ENCODE data around the gene PAGR1.

PAGR1 gene

DNA sequence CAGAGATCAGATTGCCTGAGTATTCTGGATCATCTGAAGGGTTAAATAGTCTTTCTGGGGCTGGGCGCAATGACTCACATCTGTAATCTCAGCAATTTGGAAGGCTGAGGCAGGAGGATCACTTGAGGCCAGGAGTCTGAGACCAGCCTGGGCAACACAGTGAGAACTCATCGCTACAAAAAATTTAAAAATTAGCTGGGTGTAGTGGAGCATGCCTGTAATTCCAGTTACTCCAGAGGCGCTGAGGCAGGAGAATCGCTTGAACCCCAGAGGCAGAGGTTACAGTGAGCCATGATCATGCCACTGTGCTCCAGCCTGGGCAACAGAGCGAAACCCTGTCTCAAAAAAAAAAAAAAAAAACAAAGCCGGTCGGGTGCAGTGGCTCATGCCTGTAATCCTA, 20.0 kb downstream of the PAGR1 start:
- TF ChIP-seq, protein P1, sequence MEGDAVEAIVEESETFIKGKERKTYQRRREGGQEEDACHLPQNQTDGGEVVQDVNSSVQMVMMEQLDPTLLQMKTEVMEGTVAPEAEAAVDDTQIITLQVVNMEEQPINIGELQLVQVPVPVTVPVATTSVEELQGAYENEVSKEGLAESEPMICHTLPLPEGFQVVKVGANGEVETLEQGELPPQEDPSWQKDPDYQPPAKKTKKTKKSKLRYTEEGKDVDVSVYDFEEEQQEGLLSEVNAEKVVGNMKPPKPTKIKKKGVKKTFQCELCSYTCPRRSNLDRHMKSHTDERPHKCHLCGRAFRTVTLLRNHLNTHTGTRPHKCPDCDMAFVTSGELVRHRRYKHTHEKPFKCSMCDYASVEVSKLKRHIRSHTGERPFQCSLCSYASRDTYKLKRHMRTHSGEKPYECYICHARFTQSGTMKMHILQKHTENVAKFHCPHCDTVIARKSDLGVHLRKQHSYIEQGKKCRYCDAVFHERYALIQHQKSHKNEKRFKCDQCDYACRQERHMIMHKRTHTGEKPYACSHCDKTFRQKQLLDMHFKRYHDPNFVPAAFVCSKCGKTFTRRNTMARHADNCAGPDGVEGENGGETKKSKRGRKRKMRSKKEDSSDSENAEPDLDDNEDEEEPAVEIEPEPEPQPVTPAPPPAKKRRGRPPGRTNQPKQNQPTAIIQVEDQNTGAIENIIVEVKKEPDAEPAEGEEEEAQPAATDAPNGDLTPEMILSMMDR (IDR thresholded peaks at IDR 0.05), result no peak
- Histone ChIP-seq H3K27ac (no peak overlapping the region), H3K4me3 (no peak overlapping the region)
- no peak for DNase-seq (ENCODE audit: low spot score)

DNA sequence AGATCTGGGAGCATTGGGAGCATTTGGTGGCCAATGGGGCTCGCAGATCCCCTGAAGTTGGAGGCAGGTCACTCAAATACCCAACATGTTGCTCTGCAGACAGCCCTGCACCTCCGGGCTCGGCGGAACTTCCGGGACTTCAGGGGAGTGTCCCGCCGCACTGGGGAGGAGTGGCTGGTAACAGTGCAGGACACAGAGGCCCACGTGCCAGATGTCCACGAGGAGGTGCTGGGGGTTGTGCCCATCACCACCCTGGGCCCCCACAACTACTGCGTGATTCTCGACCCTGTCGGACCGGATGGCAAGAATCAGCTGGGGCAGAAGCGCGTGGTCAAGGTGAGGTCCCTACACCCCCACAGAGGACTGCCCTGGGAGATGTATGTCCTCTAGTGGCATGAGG, 20.7 kb downstream of the PAGR1 start:
- H3K27ac ChIP-seq, result no peak overlapping the region
- TF ChIP-seq, protein P1 (IDR thresholded peaks at IDR 0.05), result no peak
- H3K4me3 ChIP-seq, result no peak overlapping the region
- DNase-seq (ENCODE audit: low spot score), result no peak

DNA sequence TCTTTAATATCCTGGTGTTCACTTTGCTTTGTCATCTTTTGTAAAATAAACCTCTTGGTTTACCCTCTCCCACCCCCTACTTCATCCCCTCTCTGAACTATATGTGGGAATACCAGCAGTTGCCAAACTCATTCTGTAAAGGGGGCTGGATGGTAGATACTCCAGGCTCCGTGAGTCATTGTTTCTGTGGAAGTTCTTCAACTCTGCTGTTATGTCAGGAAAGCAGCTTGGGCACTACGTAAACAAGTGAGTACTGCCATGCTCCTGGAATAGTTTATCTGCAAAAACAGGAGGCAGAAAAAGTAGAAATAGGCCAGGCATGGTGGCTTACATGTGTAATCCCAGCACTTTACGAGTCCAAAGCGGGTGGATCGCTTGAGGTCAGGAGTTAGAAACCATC, 21.9 kb downstream of the PAGR1 start:
- H3K27ac ChIP-seq, result no peak overlapping the region
- no peak overlapping the region for H3K4me3 ChIP-seq
- DNase-seq (ENCODE audit: low spot score), result no peak
- TF ChIP-seq, protein P1 (IDR thresholded peaks at IDR 0.05), result no peak

DNA sequence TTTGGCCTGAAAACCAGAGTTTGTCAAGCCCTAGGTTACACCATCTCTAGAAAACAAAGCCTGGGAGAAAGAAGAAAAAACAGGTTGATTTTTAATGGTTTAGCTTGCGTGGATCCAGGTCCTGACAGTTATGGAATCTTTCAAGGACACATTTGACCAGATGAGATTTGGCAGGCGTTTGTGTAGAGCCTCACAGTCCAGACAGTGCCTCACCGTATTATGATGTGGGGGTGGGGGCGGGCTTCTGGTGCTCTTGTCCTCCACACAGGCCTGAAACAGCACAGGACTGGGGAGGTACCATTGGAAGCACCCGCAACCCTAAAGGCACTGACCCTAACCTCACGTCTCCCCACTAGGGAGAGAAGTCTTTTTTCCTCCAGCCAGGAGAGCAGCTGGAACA, 23.9 kb downstream of the PAGR1 start:
- no peak overlapping the region for H3K4me3 ChIP-seq
- TF ChIP-seq, protein P1 (IDR thresholded peaks at IDR 0.05), result no peak
- DNase-seq (ENCODE audit: low spot score), result no peak
- no peak overlapping the region for H3K27ac ChIP-seq

DNA sequence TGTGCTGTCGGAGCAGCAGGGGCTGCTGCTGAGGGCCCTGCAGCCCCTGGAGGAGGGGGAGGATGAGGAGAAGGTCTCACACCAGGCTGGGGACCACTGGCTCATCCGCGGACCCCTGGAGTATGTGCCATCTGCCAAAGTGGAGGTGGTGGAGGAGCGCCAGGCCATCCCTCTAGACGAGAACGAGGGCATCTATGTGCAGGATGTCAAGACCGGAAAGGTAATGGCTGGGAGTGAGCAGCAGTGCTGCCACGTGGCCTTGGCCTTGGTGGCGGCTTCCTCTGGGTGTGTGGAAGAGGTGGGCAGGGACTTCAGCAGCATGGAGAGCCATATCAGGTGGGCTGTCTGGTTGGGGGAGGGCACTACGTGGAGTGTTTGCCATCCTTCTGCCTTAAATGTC, 24.3 kb downstream of the PAGR1 start:
- Histone ChIP-seq H3K27ac (no peak overlapping the region), H3K4me3 (no peak overlapping the region)
- DNase-seq (ENCODE audit: low spot score), result no peak
- TF ChIP-seq, protein P1 (IDR thresholded peaks at IDR 0.05), result no peak

DNA sequence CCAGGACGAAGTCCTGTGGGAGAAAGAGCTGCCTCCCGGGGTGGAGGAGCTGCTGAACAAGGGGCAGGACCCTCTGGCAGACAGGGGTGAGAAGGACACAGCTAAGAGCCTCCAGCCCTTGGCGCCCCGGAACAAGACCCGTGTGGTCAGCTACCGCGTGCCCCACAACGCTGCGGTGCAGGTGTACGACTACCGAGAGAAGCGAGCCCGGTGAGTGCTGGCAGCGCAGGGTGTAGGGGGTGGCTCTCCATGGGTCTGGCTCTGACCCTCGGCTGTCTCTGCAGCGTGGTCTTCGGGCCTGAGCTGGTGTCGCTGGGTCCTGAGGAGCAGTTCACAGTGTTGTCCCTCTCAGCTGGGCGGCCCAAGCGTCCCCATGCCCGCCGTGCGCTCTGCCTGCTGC, 25.7 kb downstream of the PAGR1 start:
- Histone ChIP-seq H3K27ac (no peak overlapping the region), H3K4me3 (no peak overlapping the region)
- TF ChIP-seq, protein P1 (IDR thresholded peaks at IDR 0.05), result no peak
- no peak for DNase-seq (ENCODE audit: low spot score)

DNA sequence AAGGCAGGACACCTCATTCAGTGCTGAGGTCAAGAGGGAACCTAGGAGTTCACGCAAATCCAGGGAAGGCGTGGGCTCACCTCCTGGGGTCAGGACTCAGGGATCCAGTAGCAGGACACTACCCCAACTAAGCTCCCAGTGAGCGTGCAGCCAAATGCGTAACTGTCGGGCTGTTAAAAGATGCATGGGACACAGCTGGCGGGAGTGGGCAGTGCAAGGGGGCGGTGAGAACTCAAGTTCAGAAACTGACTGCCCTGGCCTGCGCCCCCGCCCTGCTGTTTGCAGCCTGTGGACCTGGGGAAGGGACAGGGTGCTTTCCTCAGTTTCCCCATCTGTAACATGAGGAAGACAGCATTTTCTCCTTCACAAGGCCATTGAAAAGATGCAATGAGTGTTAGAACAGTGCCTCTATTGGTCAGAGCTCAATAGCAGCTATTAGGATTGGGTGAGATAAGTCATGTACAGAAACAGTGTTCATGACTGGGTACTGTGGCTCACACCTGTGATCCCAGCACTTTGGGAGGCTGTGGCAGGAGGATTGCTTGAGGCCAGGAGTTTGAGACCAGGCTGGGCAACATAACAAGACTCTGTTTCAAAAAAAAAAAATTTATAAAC, 26.9 kb downstream of the PAGR1 start:
- H3K27ac ChIP-seq, result no peak overlapping the region
- DNase-seq (ENCODE audit: low spot score), result no peak
- TF ChIP-seq, protein P1 (IDR thresholded peaks at IDR 0.05), result no peak

More for the DNA sequence above, 26.9 kb downstream of the PAGR1 start:
- no peak overlapping the region for H3K4me3 ChIP-seq

Data from coronary artery (tissue), 2 donors.